Activated gamma-delta T cell treated with Interleukin-2 at 50 U/mL for 16 hours (primary cell): ENCODE results near the gene PLCB2.
A peak's percentile ranks its signal among the peaks of the same experiment; 100 is the strongest.

Experiments
- DNase-seq: peaks from one replicate; pipeline ENCODE4 v3.0.0-alpha.2; 2020

PLCB2 gene

GRCh38 chr15:40283615-40284300, 24.0 kb downstream of the PLCB2 start:
- DNase-seq = no peak

- peak; percentile 24 for DNase-seq
Measured at GRCh38 chr15:40282869-40283614, 24.7 kb downstream of the PLCB2 start, which contains the start of gene ANKRD63. Gene ANKRD63 (minus strand): TSS chr15:40283064. CDS start chr15:40282586, 478 bp downstream.

- peak; percentile 46 for DNase-seq
Measured at GRCh38 chr15:40282147-40282868, 25.4 kb downstream of the PLCB2 start.

GRCh38 chr15:40281801-40282146, 26.0 kb downstream of the PLCB2 start:
- no peak for DNase-seq

- no peak for DNase-seq
Measured at GRCh38 chr15:40281057-40281800, 26.5 kb downstream of the PLCB2 start.

- DNase-seq = no peak
Measured at GRCh38 chr15:40280260-40281056, 27.3 kb downstream of the PLCB2 start.

GRCh38 chr15:40279437-40280141, 28.1 kb downstream of the PLCB2 start:
- peak; percentile 66 for DNase-seq

- DNase-seq = no peak
Measured at GRCh38 chr15:40278026-40278425, 29.7 kb downstream of the PLCB2 start.

- DNase-seq = no peak
Measured at GRCh38 chr15:40277471-40277870, 30.3 kb downstream of the PLCB2 start.

GRCh38 chr15:40276927-40277326, 30.8 kb downstream of the PLCB2 start:
- no peak for DNase-seq

- no peak for DNase-seq
Measured at GRCh38 chr15:40275954-40276353, 31.8 kb downstream of the PLCB2 start.

GRCh38 chr15:40275523-40275922, 32.2 kb downstream of the PLCB2 start:
- DNase-seq = no peak

GRCh38 chr15:40274350-40275274, 33.1 kb downstream of the PLCB2 start:
- peak; percentile 89 for DNase-seq

GRCh38 chr15:40273428-40273827, 34.3 kb downstream of the PLCB2 start:
- no peak for DNase-seq

GRCh38 chr15:40272485-40273056, 35.2 kb downstream of the PLCB2 start:
- DNase-seq = no peak

GRCh38 chr15:40271685-40272484, 35.9 kb downstream of the PLCB2 start:
- no peak for DNase-seq

- no peak for DNase-seq
Measured at GRCh38 chr15:40270246-40270995, 37.3 kb downstream of the PLCB2 start.

GRCh38 chr15:40269604-40270003, 38.1 kb downstream of the PLCB2 start:
- DNase-seq = no peak
